Dedifferentiated amniotic fluid mesenchymal stem cell (primary cell): ENCODE results near the gene AEBP2.
"Not testable (repeated sequence)": the region's sequence is repeated elsewhere in the genome, so short reads cannot be mapped to it uniquely, and the experiment has no call there.

Experiments used
- DNase-seq: peaks from one replicate; pipeline ENCODE4 v3.0.0-alpha.2; 2016; ENCODE audit errors: extremely low spot score

Gene AEBP2

GRCh38 chr12:19454837-19455236 lies 15.5 kb downstream of the AEBP2 start:
- no peak for DNase-seq

DNA sequence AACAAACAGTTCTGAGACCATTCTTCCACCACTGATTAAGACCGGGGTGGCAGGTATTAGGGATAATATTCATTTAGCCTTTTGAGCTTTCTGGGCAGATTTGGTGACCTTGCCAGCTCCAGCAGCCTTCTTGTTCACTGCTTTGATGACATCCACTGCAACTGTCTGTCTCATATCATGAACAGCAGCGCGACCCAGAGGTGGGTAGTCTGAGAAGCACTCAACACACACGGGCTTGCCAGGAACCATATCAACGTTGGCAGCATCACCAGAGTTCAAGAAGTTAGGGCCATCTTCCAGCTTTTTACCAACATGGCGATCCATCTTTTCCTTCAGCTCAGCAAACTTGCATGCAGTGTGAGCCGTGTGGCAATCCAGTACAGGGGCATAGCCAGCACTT lies 16.9 kb downstream of the AEBP2 start:
- no peak for DNase-seq

- no peak for DNase-seq
Measured at GRCh38 chr12:19457561-19457960, 18.3 kb downstream of the AEBP2 start.

GRCh38 chr12:19458733-19459132 lies 19.4 kb downstream of the AEBP2 start:
- no peak for DNase-seq

DNA sequence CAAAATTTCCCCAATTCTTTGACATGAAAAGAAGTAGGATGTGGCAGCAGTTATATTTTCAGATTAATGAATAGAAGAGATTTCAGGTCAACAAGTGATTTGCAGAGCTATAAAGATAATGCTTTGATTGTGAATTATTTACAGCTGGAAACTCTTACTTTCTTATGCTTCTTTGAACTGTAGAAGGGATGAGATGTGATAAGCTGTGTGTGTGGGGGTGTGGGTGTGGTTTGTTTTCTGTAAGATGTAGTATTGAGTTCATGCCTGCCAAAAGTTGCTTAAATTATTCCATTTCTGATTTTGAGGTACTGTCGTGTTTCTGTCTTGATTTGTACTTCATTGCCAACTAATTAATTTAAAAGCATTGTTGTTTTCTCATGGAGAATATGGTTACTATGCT lies 22.7 kb downstream of the AEBP2 start:
- no peak for DNase-seq

GRCh38 chr12:19462406-19462805 lies 23.1 kb downstream of the AEBP2 start:
- DNase-seq: no peak

GRCh38 chr12:19464192-19464580 lies 24.9 kb downstream of the AEBP2 start:
- DNase-seq: no peak

DNA sequence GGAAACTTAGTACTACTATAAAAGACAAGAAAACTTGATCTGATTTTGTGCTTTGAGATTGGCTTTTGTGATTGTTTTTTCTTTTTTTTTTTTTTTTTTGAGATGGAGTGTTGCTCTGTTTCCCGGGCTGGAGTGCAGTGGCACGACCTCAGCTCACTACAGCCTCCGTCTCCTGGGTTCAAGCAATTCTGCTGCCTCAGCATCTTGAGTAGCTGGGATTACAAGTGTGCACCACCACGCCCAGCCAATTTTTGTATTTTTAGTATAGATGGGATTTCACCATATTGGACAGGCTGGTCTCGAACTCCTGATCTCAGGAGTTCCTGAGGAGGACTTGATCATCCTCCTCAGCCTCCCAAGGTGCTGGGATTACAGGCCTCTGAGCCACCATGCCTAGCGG lies 26.4 kb downstream of the AEBP2 start:
- DNase-seq: no peak

DNA sequence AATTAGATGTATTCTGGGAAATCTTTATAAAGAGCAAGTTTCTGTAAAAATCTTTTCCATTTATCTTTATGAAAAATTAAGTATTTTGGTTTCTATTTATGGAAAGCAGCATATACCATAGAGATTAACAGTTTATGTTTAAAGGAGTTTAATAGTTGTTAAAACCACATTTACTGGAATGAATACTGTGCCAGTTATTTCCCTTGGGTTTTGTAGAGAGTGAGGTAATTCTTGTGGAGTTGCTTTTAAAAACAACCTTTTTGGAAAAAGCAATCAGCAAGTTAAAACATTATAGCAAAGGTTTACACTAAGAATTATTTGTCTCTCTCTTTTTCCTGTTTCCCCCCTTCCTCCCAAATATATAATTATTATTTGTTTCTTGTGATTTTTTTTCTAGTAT lies 34.9 kb downstream of the AEBP2 start:
- no peak for DNase-seq

- DNase-seq: not testable (repeated sequence)
Measured at GRCh38 chr12:19475884-19476505, 36.7 kb downstream of the AEBP2 start.

DNA sequence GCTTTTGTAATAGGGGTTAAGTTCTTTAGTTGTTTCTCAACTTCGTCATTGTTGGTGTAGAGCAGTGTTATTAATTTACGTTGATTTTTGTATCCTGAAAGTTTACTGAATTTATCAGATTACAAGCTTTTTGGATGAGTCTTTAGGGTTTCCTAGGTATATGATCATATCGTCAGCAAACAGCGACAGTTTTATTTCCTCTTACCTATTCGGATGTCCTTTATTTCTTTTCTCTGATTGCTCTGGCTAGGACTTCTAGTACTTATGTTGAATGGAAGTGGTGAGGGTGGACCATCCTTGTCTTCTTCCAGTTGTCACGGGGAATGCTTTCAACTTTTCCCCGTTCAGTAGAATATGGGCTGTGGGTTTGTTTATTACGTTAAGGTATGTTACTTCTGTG lies 37.8 kb downstream of the AEBP2 start:
- no peak for DNase-seq

DNA sequence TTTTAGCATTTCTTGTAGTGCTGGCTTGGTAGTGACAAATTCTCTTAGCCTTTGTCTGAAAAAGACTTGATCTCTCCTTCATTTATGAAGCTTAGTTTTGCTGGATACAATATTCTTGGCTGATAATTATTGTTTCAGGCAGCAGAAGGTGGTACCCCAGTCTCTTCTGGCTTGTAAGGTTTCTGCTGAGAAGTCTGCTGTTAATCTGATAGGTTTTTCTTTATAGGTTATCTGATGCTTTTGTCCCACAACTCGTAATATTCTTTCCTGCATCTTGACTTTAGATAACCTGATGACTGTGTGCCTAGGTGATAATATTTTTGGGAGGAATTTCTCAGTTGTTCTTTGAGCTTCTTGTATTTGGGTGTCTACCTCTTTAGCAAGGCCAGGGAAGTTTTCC lies 41.2 kb downstream of the AEBP2 start:
- no peak for DNase-seq

GRCh38 chr12:19482036-19482435 lies 42.7 kb downstream of the AEBP2 start:
- no peak for DNase-seq

DNA sequence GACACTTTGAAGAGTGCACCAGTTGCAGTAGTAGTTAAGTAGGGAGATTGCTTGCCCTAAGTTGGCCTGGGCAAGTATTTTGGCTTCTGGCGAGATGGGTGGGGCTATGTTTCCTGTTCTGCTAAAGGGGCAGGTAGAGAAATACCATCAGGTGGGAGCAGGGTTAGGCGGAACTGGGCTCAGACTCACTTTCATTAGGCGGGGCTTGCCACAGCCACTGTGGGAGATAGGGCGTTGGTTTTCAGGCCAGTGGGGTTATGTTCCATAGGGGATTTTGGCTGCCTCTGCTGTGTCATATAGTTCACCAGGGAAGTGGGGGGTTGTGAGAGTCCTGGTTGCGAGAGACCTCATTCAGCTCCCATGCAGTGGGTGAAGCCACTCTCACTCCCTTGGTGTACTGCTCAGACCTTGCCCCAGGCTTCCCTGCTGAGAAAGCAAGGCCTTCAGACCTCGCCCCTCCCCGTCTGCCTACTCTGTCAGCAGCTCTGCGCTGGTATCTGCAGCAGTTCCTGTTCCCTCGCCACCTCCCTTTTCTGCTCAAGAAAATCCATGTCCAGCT lies 43.3 kb downstream of the AEBP2 start:
- no peak for DNase-seq

DNA sequence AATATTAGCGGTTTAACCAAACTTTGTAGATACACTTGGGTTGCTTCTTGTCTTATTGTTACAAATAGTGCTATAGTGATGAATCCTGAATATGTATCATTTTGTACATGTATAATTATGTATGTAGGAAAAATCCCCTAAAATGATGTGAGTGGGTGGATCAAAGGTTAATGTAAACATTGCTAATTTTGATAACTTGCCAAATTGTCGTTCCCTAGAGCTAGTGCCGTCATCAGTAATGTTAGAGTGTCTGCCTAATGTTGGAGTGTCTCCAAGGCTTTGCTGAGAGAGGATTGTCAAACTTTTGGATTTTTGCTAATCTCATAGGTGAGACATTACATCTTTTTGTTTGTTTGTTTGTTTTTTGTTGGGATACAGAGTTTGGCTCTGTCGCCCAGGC lies 44.4 kb downstream of the AEBP2 start:
- no peak for DNase-seq

- no peak for DNase-seq
Measured at GRCh38 chr12:19484738-19485137, 45.4 kb downstream of the AEBP2 start.

GRCh38 chr12:19485240-19485639 lies 45.9 kb downstream of the AEBP2 start:
- no peak for DNase-seq

DNA sequence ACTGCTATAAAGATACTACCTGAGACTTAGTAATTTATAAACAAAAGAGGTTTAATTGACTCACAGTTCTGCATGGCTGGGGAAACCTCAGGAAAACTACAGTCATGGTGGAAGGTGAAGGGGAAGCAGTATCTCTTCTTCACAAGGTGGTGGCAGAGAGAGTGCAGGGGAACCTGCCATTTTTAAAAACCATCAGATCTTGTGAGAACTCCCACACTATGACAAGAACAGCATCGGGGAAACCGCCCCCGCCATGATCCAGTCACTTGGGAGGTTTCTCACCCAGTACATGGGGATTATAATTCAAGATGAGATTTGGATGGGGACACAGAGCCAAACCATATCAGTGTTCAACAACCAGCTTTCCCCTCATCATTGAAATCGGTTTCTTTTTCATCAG lies 49.9 kb downstream of the AEBP2 start:
- no peak for DNase-seq

- DNase-seq: no peak
Measured at GRCh38 chr12:19490908-19491307, 51.6 kb downstream of the AEBP2 start.

GRCh38 chr12:19491863-19492262 lies 52.6 kb downstream of the AEBP2 start:
- no peak for DNase-seq

DNA sequence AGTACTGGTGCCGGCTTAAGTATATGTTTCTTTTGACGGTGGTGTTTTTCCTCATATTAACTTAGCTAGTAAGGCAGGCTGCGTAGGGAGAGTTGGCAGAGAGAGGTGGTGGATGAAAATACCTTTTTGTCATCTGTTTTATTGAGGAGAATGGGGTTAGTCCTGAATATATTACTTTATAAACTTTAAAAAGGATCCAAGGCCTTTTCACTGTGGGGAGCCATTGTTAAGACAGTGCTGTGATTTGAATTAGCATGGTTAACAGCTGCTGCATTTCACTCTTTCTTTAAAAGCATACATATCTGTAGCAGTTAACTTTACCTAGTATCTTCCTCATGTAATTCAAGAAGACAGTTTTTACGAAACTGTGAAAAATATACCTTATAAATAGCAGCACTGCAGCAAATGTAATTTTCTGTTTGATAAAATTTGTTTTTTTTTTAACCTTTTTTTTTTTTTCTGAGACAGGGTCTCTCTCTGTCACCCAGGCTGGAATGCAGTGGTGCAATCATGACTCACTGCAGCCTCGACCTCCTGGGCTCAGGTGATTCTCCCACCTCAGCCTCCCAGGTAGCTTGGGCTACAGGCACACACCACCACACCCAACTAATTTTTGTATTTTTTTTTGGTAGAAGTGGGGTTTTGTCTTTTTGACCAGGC lies 57.1 kb downstream of the AEBP2 start:
- no peak for DNase-seq

DNA sequence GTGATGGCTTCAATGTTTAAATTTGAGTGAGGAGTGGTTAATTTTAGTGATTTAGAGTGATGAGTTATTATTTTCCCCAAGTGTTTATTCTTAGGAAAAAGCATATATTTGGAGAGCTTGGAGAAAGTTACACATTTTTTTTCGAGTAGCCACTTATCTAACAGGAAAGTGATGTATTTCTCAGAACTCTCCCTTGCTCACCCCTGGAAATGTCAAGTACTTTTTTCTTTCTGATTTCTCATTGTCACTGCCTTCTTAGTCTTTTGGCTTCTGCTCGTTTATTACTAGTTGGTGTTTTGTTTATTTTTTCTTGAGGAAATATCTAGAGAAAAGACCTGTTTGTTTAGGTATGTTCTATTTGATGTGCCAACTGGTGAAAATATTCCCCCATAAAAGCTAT lies 58.8 kb downstream of the AEBP2 start:
- no peak for DNase-seq

DNA sequence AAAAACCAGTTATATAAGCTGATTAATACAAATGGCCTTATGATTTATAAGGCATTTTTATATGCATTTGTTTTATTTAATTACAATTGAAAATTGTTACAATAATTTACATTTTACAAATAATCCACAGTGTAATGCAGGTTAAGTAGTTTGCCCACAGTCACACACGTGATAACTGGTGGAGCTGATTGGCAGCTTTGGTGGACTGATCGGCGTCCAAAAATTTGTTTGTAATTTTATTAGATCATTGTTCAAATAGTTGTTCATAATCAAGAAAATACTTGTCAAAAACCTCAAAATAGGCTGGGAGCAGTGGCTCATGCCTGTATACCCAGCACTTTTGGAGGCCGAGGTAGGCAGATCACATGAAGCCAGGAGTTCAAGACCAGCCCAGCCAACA lies 59.7 kb downstream of the AEBP2 start:
- no peak for DNase-seq

- no peak for DNase-seq
Measured at GRCh38 chr12:19506497-19506896, 67.2 kb downstream of the AEBP2 start.
